Immature natural killer cell (primary cell): Measurements from ENCODE around the gene KCNT1. TPM values are rescaled to one million over a fixed set of nuclear protein-coding genes. Genes with fewer than 3 reads are reported as not detected.

ENCODE experiments used
- DNase-seq, 3 donors: peaks; one replicate each; pipeline ENCODE4 v3.0.0; 2022; ENCODE audit warnings: mixed read lengths in 1 of 3
- H3K27ac Mint-ChIP-seq, 6 donors: one replicate each; pipeline ENCODE4 v1.8.0; 2020; ENCODE audit warnings: mixed read lengths in 6 of 6, mild to moderate bottlenecking in 5 of 6, inconsistent platforms in 4 of 6, moderate library complexity in 3 of 6
- H3K27me3 Mint-ChIP-seq, 3 donors: one replicate each; pipeline ENCODE4 v1.8.0; 2020 to 2021; ENCODE audit warnings: low read depth in 3 of 3, mild to moderate bottlenecking in 3 of 3, mixed read lengths in 3 of 3, moderate library complexity in 3 of 3, inconsistent platforms in 1 of 3
- H3K36me3 Mint-ChIP-seq, 3 donors: one replicate each; pipeline ENCODE4 v1.8.0; 2020; ENCODE audit warnings: mixed read lengths in 3 of 3, inconsistent platforms in 2 of 3, mild to moderate bottlenecking in 2 of 3
- H3K4me1 Mint-ChIP-seq, 2 donors: one replicate each; pipeline ENCODE4 v1.8.0; 2020; ENCODE audit warnings: inconsistent platforms in 2 of 2, mild to moderate bottlenecking in 2 of 2, mixed read lengths in 2 of 2, moderate library complexity in 1 of 2
- H3K4me3 Mint-ChIP-seq, 5 donors: one replicate each; pipeline ENCODE4 v1.8.0; 2020; ENCODE audit warnings: mild to moderate bottlenecking in 5 of 5, mixed read lengths in 5 of 5, inconsistent platforms in 3 of 5, moderate library complexity in 3 of 5
- H3K9me3 Mint-ChIP-seq, 6 donors: one replicate each; pipeline ENCODE4 v1.8.0; 2020; ENCODE audit warnings: mild to moderate bottlenecking in 6 of 6, mixed read lengths in 6 of 6, inconsistent platforms in 4 of 6, moderate library complexity in 3 of 6
- polyA plus RNA-seq, 3 donors: library from polyadenylated mRNA; unstranded; fragments of 300-500 nt; fragmentation: Illumina TruSeq; gene quantifications; one replicate each; pipeline ENCODE4 v1.2.3, GENCODE V29; 2021

The KCNT1 gene
- polyA plus RNA-seq, 3 donors from 2014 or later, result not detected

- H3K27ac Mint-ChIP-seq, result no peak overlapping the region
- H3K9me3 Mint-ChIP-seq, result peaks cover 0 to 8% (median 4%) of the 10 kb centered on the region in 6 donors
- peaks cover 0 to 2% (median 0%) of the 10 kb centered on the region in 3 donors for H3K27me3 Mint-ChIP-seq
- no peak overlapping the region for H3K4me3 Mint-ChIP-seq
- peak in 2 of 3 donors; percentile 15 to 38 for DNase-seq
- H3K4me1 Mint-ChIP-seq, result no peaks in the 10 kb centered on the region
- H3K36me3 Mint-ChIP-seq, result no peaks in the 10 kb centered on the region
These were observed 68.2 kb downstream of the KCNT1 start for GRCh38 chr9:135770203-135770535.

- peaks cover 0 to 8% (median 4%) of the 10 kb centered on the region in 6 donors for H3K9me3 Mint-ChIP-seq
- H3K4me3 Mint-ChIP-seq, result no peak overlapping the region
- no peak overlapping the region for H3K27ac Mint-ChIP-seq
- H3K27me3 Mint-ChIP-seq, result peaks cover 0 to 2% (median 0%) of the 10 kb centered on the region in 3 donors
- no peak for DNase-seq
- H3K36me3 Mint-ChIP-seq, result no peaks in the 10 kb centered on the region
- no peaks in the 10 kb centered on the region for H3K4me1 Mint-ChIP-seq
These were observed 68.8 kb downstream of the KCNT1 start for GRCh38 chr9:135770771-135771170.

GRCh38 chr9:135771401-135772051 lies 69.5 kb downstream of the KCNT1 start:
- Mint-ChIP-seq H3K4me1 (peaks cover 1% of the 10 kb centered on the region in 2 donors), H3K4me3 (no peak overlapping the region), H3K27me3 (peaks cover 0 to 2% (median 1%) of the 10 kb centered on the region in 3 donors), H3K27ac (no peak overlapping the region), H3K36me3 (no peaks in the 10 kb centered on the region), H3K9me3 (peaks cover 0 to 4% (median 0%) of the 10 kb centered on the region in 6 donors)
- no peak for DNase-seq

GRCh38 chr9:135772056-135772646 lies 70.2 kb downstream of the KCNT1 start:
- Mint-ChIP-seq H3K36me3 (no peaks in the 10 kb centered on the region), H3K4me3 (no peak overlapping the region), H3K27ac (no peak overlapping the region), H3K9me3 (peaks cover 0 to 4% (median 0%) of the 10 kb centered on the region in 6 donors), H3K27me3 (peaks cover 0 to 7% (median 5%) of the 10 kb centered on the region in 3 donors), H3K4me1 (peaks cover 7 to 8% of the 10 kb centered on the region in 2 donors)
- no peak for DNase-seq

- peaks cover 7 to 8% of the 10 kb centered on the region in 2 donors for H3K4me1 Mint-ChIP-seq
- H3K9me3 Mint-ChIP-seq, result peaks cover 0 to 4% (median 0%) of the 10 kb centered on the region in 6 donors
- H3K36me3 Mint-ChIP-seq, result no peaks in the 10 kb centered on the region
- DNase-seq, result no peak
- peaks cover 0 to 7% (median 6%) of the 10 kb centered on the region in 3 donors for H3K27me3 Mint-ChIP-seq
- H3K27ac Mint-ChIP-seq, result no peak overlapping the region
- no peak overlapping the region for H3K4me3 Mint-ChIP-seq
These were observed 70.9 kb downstream of the KCNT1 start for GRCh38 chr9:135772702-135773493.

DNA sequence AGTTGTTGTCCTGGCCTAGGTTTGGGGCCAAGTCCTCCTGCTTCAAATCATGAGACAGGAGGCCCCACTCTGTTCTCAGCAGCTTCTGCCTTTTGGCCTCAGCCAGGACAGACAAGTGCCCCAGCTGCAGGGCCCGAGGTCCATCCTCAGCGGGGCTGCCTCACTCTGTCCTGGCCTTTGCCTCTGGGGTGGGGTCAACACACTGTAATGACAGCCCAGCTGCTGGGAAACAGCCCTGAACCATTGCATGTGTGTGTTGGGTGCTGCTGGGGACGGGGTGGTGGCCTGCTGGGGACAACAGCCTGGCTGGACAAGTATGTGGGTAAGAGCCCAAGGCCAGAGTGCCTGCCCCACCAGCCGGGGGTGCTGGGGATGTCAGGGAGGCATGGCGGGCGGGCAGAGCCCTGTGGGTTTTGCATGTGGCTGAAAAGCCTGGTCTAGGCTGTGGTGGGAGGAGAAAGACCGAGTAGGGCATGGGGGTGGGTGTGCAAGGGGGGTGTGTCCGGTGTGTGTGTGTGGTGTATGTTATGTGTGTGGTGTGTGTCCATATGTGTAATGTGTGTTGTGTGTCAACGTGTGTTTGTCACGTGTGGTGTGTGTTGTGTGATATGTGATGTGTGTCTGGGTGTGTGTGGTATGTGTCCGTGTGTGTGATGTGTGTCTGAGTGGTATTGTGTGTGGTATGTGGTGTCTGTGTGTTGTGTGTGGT lies 71.7 kb downstream of the KCNT1 start:
- H3K4me3 Mint-ChIP-seq, result no peak overlapping the region
- no peak for DNase-seq
- peaks cover 0 to 4% (median 0%) of the 10 kb centered on the region in 6 donors for H3K9me3 Mint-ChIP-seq
- H3K4me1 Mint-ChIP-seq, result peaks cover 7 to 8% of the 10 kb centered on the region in 2 donors
- H3K36me3 Mint-ChIP-seq, result no peaks in the 10 kb centered on the region
- H3K27ac Mint-ChIP-seq, result no peak overlapping the region
- peaks cover 0 to 7% (median 6%) of the 10 kb centered on the region in 3 donors for H3K27me3 Mint-ChIP-seq

GRCh38 chr9:135774239-135774747 lies 72.3 kb downstream of the KCNT1 start:
- H3K9me3 Mint-ChIP-seq, result no peaks in the 10 kb centered on the region

DNA sequence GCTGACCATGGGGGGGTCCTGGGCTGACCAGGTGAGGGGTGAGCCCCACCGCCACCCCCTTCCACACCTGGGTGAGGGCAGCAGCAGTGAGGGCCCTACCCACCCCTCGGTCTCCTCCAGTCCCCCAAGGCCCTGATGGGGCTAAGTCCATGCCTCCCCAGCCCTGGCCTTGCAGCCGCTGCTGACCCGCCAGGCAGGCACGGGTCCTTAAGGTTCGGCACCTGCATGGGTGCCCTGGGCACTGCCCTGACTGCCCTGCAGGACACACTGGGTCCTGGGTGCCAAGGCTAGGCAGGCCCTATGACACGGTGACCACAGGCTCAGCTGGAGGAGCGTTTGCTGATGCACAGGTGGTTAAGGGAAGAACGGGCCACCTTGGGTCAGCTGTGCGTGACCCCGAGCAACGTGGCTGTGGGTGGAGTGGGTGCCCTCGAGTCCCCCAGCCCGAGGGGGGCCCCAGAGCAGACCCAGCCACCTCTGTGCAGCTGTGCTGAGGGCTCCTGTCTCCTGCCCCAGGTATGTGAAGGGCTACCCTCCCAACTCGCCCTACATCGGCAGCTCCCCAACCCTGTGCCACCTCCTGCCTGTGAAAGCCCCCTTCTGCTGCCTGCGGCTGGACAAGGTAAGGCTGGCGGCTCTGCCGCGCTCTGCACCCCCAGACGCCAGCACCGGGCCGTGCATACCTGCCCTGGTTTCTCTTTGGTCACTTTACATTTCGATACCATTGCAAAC lies 73.0 kb downstream of the KCNT1 start:
- no peak for DNase-seq
- Mint-ChIP-seq H3K27ac (peak overlapping the region in 1 of 6 donors; percentile 22), H3K27me3 (peaks cover 0 to 6% (median 5%) of the 10 kb centered on the region in 3 donors), H3K36me3 (no peaks in the 10 kb centered on the region), H3K9me3 (no peaks in the 10 kb centered on the region), H3K4me3 (no peak overlapping the region), H3K4me1 (peaks cover 8% of the 10 kb centered on the region in 2 donors)

More at GRCh38 chr9:135774239-135774747, 72.3 kb downstream of the KCNT1 start:
- Mint-ChIP-seq H3K36me3 (no peaks in the 10 kb centered on the region), H3K4me1 (peaks cover 7 to 8% of the 10 kb centered on the region in 2 donors), H3K27ac (no peak overlapping the region), H3K4me3 (no peak overlapping the region), H3K27me3 (peaks cover 0 to 7% (median 6%) of the 10 kb centered on the region in 3 donors)
- no peak for DNase-seq

GRCh38 chr9:135775911-135776310 lies 73.9 kb downstream of the KCNT1 start:
- Mint-ChIP-seq H3K4me1 (peaks cover 8% of the 10 kb centered on the region in 2 donors), H3K27me3 (peaks cover 0 to 6% (median 5%) of the 10 kb centered on the region in 3 donors), H3K27ac (no peak overlapping the region), H3K4me3 (no peak overlapping the region), H3K9me3 (no peaks in the 10 kb centered on the region), H3K36me3 (no peaks in the 10 kb centered on the region)
- DNase-seq, result no peak

- Mint-ChIP-seq H3K4me3 (peak overlapping the region in 4 of 5 donors; percentile 21 to 43 (median 32)), H3K36me3 (no peaks in the 10 kb centered on the region), H3K27me3 (peaks cover 0 to 6% (median 5%) of the 10 kb centered on the region in 3 donors), H3K27ac (peak overlapping the region in 3 of 6 donors; percentile 77 to 86 (median 81)), H3K4me1 (peaks cover 8% of the 10 kb centered on the region in 2 donors), H3K9me3 (no peaks in the 10 kb centered on the region)
- DNase-seq, result peak; percentile 51 to 75 (median 61)
These were observed 75.1 kb downstream of the KCNT1 start for GRCh38 chr9:135776893-135777622.

DNA sequence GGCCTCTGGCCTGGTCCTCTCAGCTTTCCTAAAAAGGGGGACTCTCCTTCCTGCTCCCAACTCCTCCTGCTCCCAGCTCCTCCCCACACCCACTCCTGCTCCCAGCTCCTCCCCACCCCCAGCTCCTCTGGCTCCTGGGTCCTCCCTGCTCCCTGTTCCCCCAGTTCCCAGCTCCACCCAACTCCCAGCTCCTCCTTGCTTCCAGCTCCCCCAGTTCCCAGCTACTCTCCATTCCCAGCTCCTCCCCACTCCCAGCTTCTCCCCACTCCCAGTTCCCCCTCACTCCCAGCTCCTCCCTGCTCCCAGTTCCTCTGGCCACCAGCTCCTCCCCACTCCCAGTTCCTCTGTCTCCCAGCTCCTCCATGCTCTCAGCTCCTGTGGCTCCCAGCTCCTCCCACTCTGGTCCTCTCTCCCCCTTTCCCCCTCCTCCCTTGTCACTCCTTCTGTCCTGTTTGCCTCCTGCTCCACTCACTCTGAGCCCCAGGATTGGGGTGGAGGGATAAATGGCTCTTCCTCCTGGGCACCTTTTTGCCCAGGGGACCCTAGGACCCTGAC lies 75.7 kb downstream of the KCNT1 start:
- H3K4me3 Mint-ChIP-seq, result no peak overlapping the region
- peaks cover 0 to 6% (median 6%) of the 10 kb centered on the region in 3 donors for H3K27me3 Mint-ChIP-seq
- H3K36me3 Mint-ChIP-seq, result no peaks in the 10 kb centered on the region
- no peaks in the 10 kb centered on the region for H3K9me3 Mint-ChIP-seq
- no peak for DNase-seq
- peak overlapping the region in 1 of 6 donors; percentile 40 for H3K27ac Mint-ChIP-seq
- peaks cover 8% of the 10 kb centered on the region in 2 donors for H3K4me1 Mint-ChIP-seq

GRCh38 chr9:135778421-135778820 lies 76.4 kb downstream of the KCNT1 start:
- peaks cover 0 to 7% (median 6%) of the 10 kb centered on the region in 3 donors for H3K27me3 Mint-ChIP-seq
- H3K9me3 Mint-ChIP-seq, result no peaks in the 10 kb centered on the region
- no peaks in the 10 kb centered on the region for H3K36me3 Mint-ChIP-seq
- no peak for DNase-seq
- H3K4me3 Mint-ChIP-seq, result no peak overlapping the region
- peaks cover 8% of the 10 kb centered on the region in 2 donors for H3K4me1 Mint-ChIP-seq
- no peak overlapping the region for H3K27ac Mint-ChIP-seq
